Measurements from ENCODE around the gene OR8D2. TPM values are rescaled to one million over a fixed set of nuclear protein-coding genes. Genes with fewer than 3 reads are reported as not detected.

The OR8D2 gene
- not detected in 2 replicates for total RNA-seq

GRCh38 chr11:124320097-124320496 lies at the start of gene OR8D2:
TSS of gene OR8D2 (minus strand) at chr11:124320197. CDS start at chr11:124320197, 0 bp downstream.

GRCh38 chr11:124313849-124314248 lies 6.1 kb downstream of the OR8D2 start, which contains the start of gene OR8D1:
TSS of gene OR8D1 (minus strand) at chr11:124313949. CDS start at chr11:124310766, 3,183 bp downstream.

Other genes with a start within 250 kb of the OR8D2 start
- 13.7 and 18.5 TPM in 2 replicates for gene VWA5A, start 204.7 kb downstream of the OR8D2 start, total RNA-seq
- gene OR10D3, start 136.9 kb downstream of the OR8D2 start, total RNA-seq = not detected in 2 replicates
- gene OR8G1, start 79.1 kb downstream of the OR8D2 start, total RNA-seq = not detected in 2 replicates
- not detected in 2 replicates for gene OR8G5, start 63.8 kb downstream of the OR8D2 start, total RNA-seq
- not detected in 2 replicates for gene OR8D1, start 6.2 kb downstream of the OR8D2 start, total RNA-seq
- gene OR8B2, start 64.3 kb upstream of the OR8D2 start, total RNA-seq = not detected in 2 replicates
- gene OR8B3, start 78.8 kb upstream of the OR8D2 start, total RNA-seq = not detected in 2 replicates
- not detected in 2 replicates for gene OR8B4, start 104.7 kb upstream of the OR8D2 start, total RNA-seq
- gene OR8B8, start 125.5 kb upstream of the OR8D2 start, total RNA-seq = not detected in 2 replicates
- gene OR8B12, start 223.5 kb upstream of the OR8D2 start, total RNA-seq = not detected in 2 replicates
- not detected in 2 replicates for gene OR8A1, start 249.8 kb upstream of the OR8D2 start, total RNA-seq

Data from epithelial cell of umbilical artery (primary cell).